Mesendoderm (in vitro differentiated cells): ENCODE data around the gene KIZ.

Experiments used
- DNase-seq: peaks from one replicate; pipeline ENCODE4 v3.0.0; 2013
- H2AK5ac ChIP-seq: 2 replicates; pipeline ENCODE4 v1.6.1; 2013; ENCODE audit warnings: low read length, inconsistent platforms
- H2BK120ac ChIP-seq: 2 replicates; pipeline ENCODE4 v1.6.1; 2013; ENCODE audit warnings: low read depth, mild to moderate bottlenecking, low read length, moderate library complexity, mixed read lengths
- H2BK15ac ChIP-seq: replicated peaks from 2 replicates; pipeline ENCODE4 v1.6.1; 2013; ENCODE audit warnings: low read depth, mild to moderate bottlenecking, moderate library complexity
- H2BK5ac ChIP-seq: 2 replicates; pipeline ENCODE4 v1.6.1; 2013; ENCODE audit warnings: low read length, inconsistent platforms
- H3K18ac ChIP-seq: 2 replicates; pipeline ENCODE4 v1.6.1; 2013; ENCODE audit warnings: mild to moderate bottlenecking, low read length, mixed read lengths
- H3K23ac ChIP-seq: one replicate; pipeline ENCODE4 v1.6.1; 2013; ENCODE audit warnings: low read length
- H3K27ac ChIP-seq: 2 replicates; pipeline ENCODE4 v1.5.1; 2013; ENCODE audit warnings: low read depth, mild to moderate bottlenecking, inconsistent platforms, low read length, moderate library complexity
- H3K27me3 ChIP-seq: 2 replicates; pipeline ENCODE4 v1.6.1; 2013; ENCODE audit warnings: low read length, control low read depth, mild to moderate bottlenecking, inconsistent platforms; ENCODE audit not compliant: insufficient read depth, poor library complexity
- H3K36me3 ChIP-seq: 2 replicates; pipeline ENCODE4 v1.6.1; 2013; ENCODE audit warnings: low read length, inconsistent platforms; ENCODE audit not compliant: control insufficient read depth, insufficient read depth
- H3K4ac ChIP-seq: one replicate; pipeline ENCODE4 v1.6.1; 2013; ENCODE audit warnings: low read depth, mild to moderate bottlenecking, low read length, moderate library complexity
- H3K4me1 ChIP-seq: 2 replicates; pipeline ENCODE4 v1.6.1; 2013; ENCODE audit warnings: low read depth, low read length, inconsistent platforms; ENCODE audit not compliant: control insufficient read depth
- H3K4me2 ChIP-seq: 2 replicates; pipeline ENCODE4 v1.6.1; 2013; ENCODE audit warnings: low read length
- H3K4me3 ChIP-seq: 2 replicates; pipeline ENCODE4 v1.5.1; 2013; ENCODE audit warnings: mild to moderate bottlenecking, low read length
- H3K56ac ChIP-seq: one replicate; pipeline ENCODE4 v1.6.1; 2013; ENCODE audit warnings: low read length
- H3K79me1 ChIP-seq: 2 replicates; pipeline ENCODE4 v1.6.1; 2013; ENCODE audit warnings: low read length, inconsistent platforms
- H3K79me2 ChIP-seq: 2 replicates; pipeline ENCODE4 v1.6.1; 2013; ENCODE audit warnings: mild to moderate bottlenecking, low read length; ENCODE audit not compliant: control insufficient read depth, insufficient read depth
- H3K9ac ChIP-seq: 2 replicates; pipeline ENCODE4 v1.6.1; 2013; ENCODE audit warnings: low read length, inconsistent platforms
- H4K5ac ChIP-seq: one replicate; pipeline ENCODE4 v1.6.1; 2013; ENCODE audit warnings: low read length
- H4K8ac ChIP-seq: one replicate; pipeline ENCODE4 v1.6.1; 2013; ENCODE audit warnings: low read depth, mild to moderate bottlenecking, control low read depth, low read length, moderate library complexity
- WGBS: extraction: QIAGEN DNeasy Blood & Tissue Kit; methylation state at CpG from one replicate; pipeline ENCODE4 v1.1.7; 2013; ENCODE audit warnings: low lambda C conversion rate, missing lambda C conversion rate; ENCODE audit not compliant: insufficient coverage; ENCODE audit errors: extremely low coverage; 5-methylcytosine and 5-hydroxymethylcytosine counted together

KIZ gene

DNA sequence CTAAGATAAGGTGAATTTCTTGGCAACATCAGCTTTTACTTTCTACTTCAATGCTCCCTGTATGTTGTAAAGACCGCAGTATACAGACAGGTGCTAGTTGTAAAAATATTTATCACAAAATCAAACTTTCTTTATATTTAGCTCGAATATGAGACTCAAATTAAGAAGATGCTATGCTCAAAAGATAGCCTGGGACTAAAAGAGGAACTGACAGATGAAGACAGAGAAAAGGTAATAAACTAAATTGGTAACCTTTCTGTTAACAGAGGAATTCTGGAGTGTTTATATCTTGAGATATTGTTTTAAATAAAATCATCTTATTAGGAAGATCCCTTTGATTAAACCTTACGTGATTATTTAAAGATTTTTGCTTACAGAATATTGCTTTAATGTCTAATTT lies 19.5 kb downstream of the KIZ start:
- Histone ChIP-seq H3K4ac (no peak overlapping the region), H3K23ac (no peak overlapping the region), H3K4me2 (no peak overlapping the region), H4K8ac (no peak overlapping the region), H2BK5ac (no peak overlapping the region), H3K18ac (no peak overlapping the region), H3K79me1 (no peaks in the 10 kb centered on the region), H3K56ac (no peak overlapping the region), H3K9ac (no peak overlapping the region), H2BK120ac (no peak overlapping the region), H2AK5ac (no peak overlapping the region), H3K36me3 (no peaks in the 10 kb centered on the region), H3K27me3 (no peaks in the 10 kb centered on the region), H3K4me1 (no peaks in the 10 kb centered on the region), H4K5ac (no peak overlapping the region), H3K27ac (no peak overlapping the region), H2BK15ac (no peak overlapping the region), H3K79me2 (no peaks in the 10 kb centered on the region), H3K4me3 (no peak overlapping the region)
- DNase-seq = no peak
- no CpG with 5 or more reads among the region's 3 CpGs for WGBS

GRCh38 chr20:21146215-21146614 lies 20.3 kb downstream of the KIZ start:
- Histone ChIP-seq H2AK5ac (no peak overlapping the region), H3K27ac (no peak overlapping the region), H3K23ac (no peak overlapping the region), H3K79me1 (no peaks in the 10 kb centered on the region), H3K4ac (no peak overlapping the region), H4K8ac (no peak overlapping the region), H2BK15ac (no peak overlapping the region), H3K4me1 (no peaks in the 10 kb centered on the region), H2BK120ac (no peak overlapping the region), H2BK5ac (no peak overlapping the region), H3K27me3 (no peaks in the 10 kb centered on the region), H3K79me2 (no peaks in the 10 kb centered on the region), H3K56ac (no peak overlapping the region), H4K5ac (no peak overlapping the region), H3K9ac (no peak overlapping the region), H3K36me3 (no peaks in the 10 kb centered on the region), H3K4me2 (no peak overlapping the region), H3K4me3 (no peak overlapping the region), H3K18ac (no peak overlapping the region)
- no peak for DNase-seq
- WGBS = no CpG with 5 or more reads among the region's 4 CpGs

GRCh38 chr20:21147593-21147992 lies 21.7 kb downstream of the KIZ start:
- Histone ChIP-seq H3K18ac (no peak overlapping the region), H3K9ac (no peak overlapping the region), H3K4ac (no peak overlapping the region), H3K23ac (no peak overlapping the region), H4K8ac (no peak overlapping the region), H3K56ac (no peak overlapping the region), H3K27me3 (no peaks in the 10 kb centered on the region), H3K79me2 (no peaks in the 10 kb centered on the region), H2BK120ac (no peak overlapping the region), H3K4me2 (no peak overlapping the region), H2BK5ac (no peak overlapping the region), H3K4me1 (no peaks in the 10 kb centered on the region), H3K27ac (no peak overlapping the region), H2AK5ac (no peak overlapping the region), H3K4me3 (no peak overlapping the region), H3K36me3 (no peaks in the 10 kb centered on the region), H2BK15ac (no peak overlapping the region), H4K5ac (no peak overlapping the region), H3K79me1 (no peaks in the 10 kb centered on the region)
- no CpG with 5 or more reads among the region's 1 CpG for WGBS
- DNase-seq = no peak

DNA sequence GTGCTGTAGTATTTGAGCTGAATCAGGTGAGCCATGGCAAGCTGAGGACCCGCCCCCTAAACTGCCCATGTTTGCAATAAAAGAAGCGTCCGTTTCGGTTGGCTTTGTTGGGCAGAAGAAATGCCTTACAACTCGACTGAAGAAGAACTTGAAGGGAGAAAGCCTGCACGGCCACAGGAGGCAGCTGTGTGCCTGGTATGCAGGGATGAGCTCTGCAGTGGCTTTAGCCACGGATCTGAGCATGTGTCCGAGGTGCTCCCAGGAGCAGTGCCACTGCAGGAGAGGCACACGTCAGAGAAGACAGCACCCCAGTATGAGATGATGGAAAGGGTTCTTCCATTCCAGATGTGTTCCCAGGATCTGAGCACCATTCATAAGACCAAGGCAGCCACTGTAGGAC lies 23.5 kb downstream of the KIZ start:
- no peak overlapping the region for H2BK120ac ChIP-seq
- no CpG with 5 or more reads among the region's 9 CpGs for WGBS
- no peak overlapping the region for H3K4me3 ChIP-seq
- no peak overlapping the region for H3K18ac ChIP-seq
- H2BK15ac ChIP-seq = no peak overlapping the region
- H2AK5ac ChIP-seq = no peak overlapping the region
- no peaks in the 10 kb centered on the region for H3K4me1 ChIP-seq
- no peaks in the 10 kb centered on the region for H3K79me1 ChIP-seq
- no peak overlapping the region for H3K23ac ChIP-seq
- H2BK5ac ChIP-seq = no peak overlapping the region
- no peaks in the 10 kb centered on the region for H3K36me3 ChIP-seq
- H3K4ac ChIP-seq = no peak overlapping the region
- H3K56ac ChIP-seq = no peak overlapping the region
- H4K5ac ChIP-seq = no peak overlapping the region
- no peak overlapping the region for H4K8ac ChIP-seq
- H3K9ac ChIP-seq = no peak overlapping the region
- H3K79me2 ChIP-seq = no peaks in the 10 kb centered on the region
- no peak overlapping the region for H3K27ac ChIP-seq
- H3K4me2 ChIP-seq = no peak overlapping the region
- no peaks in the 10 kb centered on the region for H3K27me3 ChIP-seq
- peak; percentile 22 for DNase-seq

- no peaks in the 10 kb centered on the region for H3K79me1 ChIP-seq
- no peaks in the 10 kb centered on the region for H3K36me3 ChIP-seq
- no peak overlapping the region for H4K8ac ChIP-seq
- no peaks in the 10 kb centered on the region for H3K27me3 ChIP-seq
- no peak overlapping the region for H4K5ac ChIP-seq
- no peaks in the 10 kb centered on the region for H3K79me2 ChIP-seq
- no peak for DNase-seq
- no peak overlapping the region for H3K9ac ChIP-seq
- no peak overlapping the region for H2BK120ac ChIP-seq
- WGBS = no CpG with 5 or more reads among the region's 5 CpGs
- no peak overlapping the region for H3K4ac ChIP-seq
- H2BK15ac ChIP-seq = no peak overlapping the region
- H3K4me2 ChIP-seq = no peak overlapping the region
- H3K27ac ChIP-seq = no peak overlapping the region
- no peaks in the 10 kb centered on the region for H3K4me1 ChIP-seq
- no peak overlapping the region for H2AK5ac ChIP-seq
- H3K4me3 ChIP-seq = no peak overlapping the region
- no peak overlapping the region for H3K18ac ChIP-seq
- H2BK5ac ChIP-seq = no peak overlapping the region
- H3K23ac ChIP-seq = no peak overlapping the region
- no peak overlapping the region for H3K56ac ChIP-seq
These were observed 25.9 kb downstream of the KIZ start for GRCh38 chr20:21151791-21152190.

GRCh38 chr20:21154692-21155091 lies 28.8 kb downstream of the KIZ start:
- no peak for DNase-seq
- H2BK15ac ChIP-seq = no peak overlapping the region
- H3K79me1 ChIP-seq = no peaks in the 10 kb centered on the region
- H2BK120ac ChIP-seq = no peak overlapping the region
- no peaks in the 10 kb centered on the region for H3K79me2 ChIP-seq
- no peak overlapping the region for H4K5ac ChIP-seq
- no peak overlapping the region for H2AK5ac ChIP-seq
- H3K23ac ChIP-seq = no peak overlapping the region
- no peak overlapping the region for H3K56ac ChIP-seq
- H3K27me3 ChIP-seq = no peaks in the 10 kb centered on the region
- H4K8ac ChIP-seq = no peak overlapping the region
- H3K4ac ChIP-seq = no peak overlapping the region
- H3K27ac ChIP-seq = no peak overlapping the region
- H3K36me3 ChIP-seq = no peaks in the 10 kb centered on the region
- H3K18ac ChIP-seq = no peak overlapping the region
- WGBS = no CpG with 5 or more reads among the region's 2 CpGs
- no peak overlapping the region for H3K4me2 ChIP-seq
- H3K4me3 ChIP-seq = no peak overlapping the region
- no peak overlapping the region for H3K9ac ChIP-seq
- no peaks in the 10 kb centered on the region for H3K4me1 ChIP-seq
- H2BK5ac ChIP-seq = no peak overlapping the region
